Neural cell (in vitro differentiated cells): Measurements from ENCODE around the gene TCF12. TPM values are rescaled to one million over a fixed set of nuclear protein-coding genes. Genes with fewer than 3 reads are reported as not detected.

Source experiments
- H2AFZ ChIP-seq: fragments of 200-600, 300-800 bp; sonication (generic), shearing (Covaris generic); 2 replicates; pipeline ENCODE4 v1.6.0; 2014; ENCODE audit warnings: low read depth, mild to moderate bottlenecking, antibody characterized with exemption, low read length, moderate library complexity
- H3F3A ChIP-seq: fragments of 200-600 bp; shearing (Covaris generic); 2 replicates; pipeline ENCODE4 v1.6.1; 2016; ENCODE audit warnings: mild to moderate bottlenecking, moderate library complexity, mixed read lengths, antibody characterized with exemption, low read length; ENCODE audit not compliant: insufficient read depth, poor library complexity, severe bottlenecking
- H3K27ac ChIP-seq: fragments of 200-600, 300-800 bp; sonication (generic), shearing (Covaris generic); 2 replicates; pipeline ENCODE4 v1.5.1; 2014; ENCODE audit warnings: mild to moderate bottlenecking, low read length, moderate library complexity
- H3K27me3 ChIP-seq: fragments of 300-800, 200-600 bp; sonication (generic), shearing (Covaris generic); 2 replicates; pipeline ENCODE4 v1.6.0; 2014; ENCODE audit warnings: mild to moderate bottlenecking, low read depth, low read length, moderate library complexity; ENCODE audit not compliant: insufficient read depth
- H3K36me3 ChIP-seq: fragments of 300-800, 200-600 bp; sonication (generic), shearing (Covaris generic); 2 replicates; pipeline ENCODE4 v1.5.1; 2014; ENCODE audit warnings: mild to moderate bottlenecking, antibody characterized with exemption, low read length, moderate library complexity; ENCODE audit not compliant: insufficient read depth
- H3K4me2 ChIP-seq: fragments of 300-800, 200-600 bp; sonication (generic), shearing (Covaris generic); 2 replicates; pipeline ENCODE4 v1.6.0; 2014; ENCODE audit warnings: mild to moderate bottlenecking, low read length
- H3K4me3 ChIP-seq: fragments of 300-800, 200-600 bp; sonication (generic), shearing (Covaris generic); 2 replicates; pipeline ENCODE4 v1.5.1; 2014; ENCODE audit warnings: mild to moderate bottlenecking, low read length, moderate library complexity
- H3K79me2 ChIP-seq: fragments of 200-600 bp; shearing (Covaris generic); replicated peaks from 2 replicates; pipeline ENCODE4 v1.6.0; 2014; ENCODE audit warnings: mild to moderate bottlenecking, low read length, moderate library complexity; ENCODE audit not compliant: insufficient read depth
- H3K9ac ChIP-seq: fragments of 300-800, 200-600 bp; sonication (generic), shearing (Covaris generic); 2 replicates; pipeline ENCODE4 v1.6.1; 2016; ENCODE audit warnings: mild to moderate bottlenecking, low read length, mixed read lengths
- H3K9me2 ChIP-seq: fragments of 200-600 bp; shearing (Covaris generic); 2 replicates; pipeline ENCODE4 v1.6.1; 2016; ENCODE audit warnings: mild to moderate bottlenecking, low read length, mixed read lengths; ENCODE audit not compliant: insufficient read depth
- H3K9me3 ChIP-seq: fragments of 200-600, 300-800 bp; sonication (generic), shearing (Covaris generic); 2 replicates; pipeline ENCODE4 v1.6.1; 2016; ENCODE audit warnings: mild to moderate bottlenecking, mixed run types, low read length, moderate library complexity, mixed read lengths
- H4K20me1 ChIP-seq: fragments of 200-600 bp; shearing (Covaris generic); 2 replicates; pipeline ENCODE4 v1.6.1; 2016; ENCODE audit warnings: mild to moderate bottlenecking, mixed run types; ENCODE audit not compliant: insufficient read depth
- EP300 ChIP-seq: fragments of 450-650 bp; conservative IDR thresholded peaks from 2 replicates; pipeline ENCODE4 v1.6.1; 2014; ENCODE audit warnings: antibody characterized with exemption, mild to moderate bottlenecking, moderate library complexity; ENCODE audit not compliant: poor library complexity, severe bottlenecking
- EZH2 ChIP-seq: fragments of 200-600, 300-800 bp; shearing (Covaris generic), sonication (generic); IDR thresholded peaks from 2 replicates; pipeline ENCODE4 v1.6.1; 2014; ENCODE audit warnings: antibody characterized with exemption, low read length, borderline replicate concordance, mild to moderate bottlenecking; ENCODE audit not compliant: insufficient read depth, poor library complexity, severe bottlenecking
- MXI1 ChIP-seq: fragments of 450-650 bp; conservative IDR thresholded peaks from 2 replicates; pipeline ENCODE4 v1.6.1; 2014; ENCODE audit warnings: antibody characterized with exemption, mild to moderate bottlenecking; ENCODE audit not compliant: poor library complexity, severe bottlenecking
- POLR2AphosphoS5 ChIP-seq: IDR thresholded peaks from 2 replicates; pipeline ENCODE4 v1.6.1; 2012
- RAD21 ChIP-seq: fragments of 450-650 bp; conservative IDR thresholded peaks from 2 replicates; pipeline ENCODE4 v1.6.1; 2014; ENCODE audit warnings: antibody characterized with exemption, mild to moderate bottlenecking, moderate library complexity
- SMC3 ChIP-seq: fragments of 450-650 bp; conservative IDR thresholded peaks from 2 replicates; pipeline ENCODE4 v1.6.1; 2014; ENCODE audit warnings: antibody characterized with exemption, mild to moderate bottlenecking, moderate library complexity; ENCODE audit not compliant: poor library complexity
- TAF1 ChIP-seq: IDR thresholded peaks from 2 replicates; pipeline ENCODE4 v1.6.1; 2012; ENCODE audit warnings: low read depth
- polyA plus RNA-seq: library from polyadenylated mRNA; depleted of rRNA; stranded (reverse); fragments of >200 nt; gene quantifications from 2 replicates; pipeline ENCODE4 v1.2.3, GENCODE V29; 2014
- TF ChIP-seq, protein P1 (sequence below): fragments of 450-650 bp; IDR thresholded peaks from 2 replicates; pipeline ENCODE4 v1.5.1; 2014; ENCODE audit warnings: antibody characterized with exemption, mild to moderate bottlenecking, moderate library complexity; ENCODE audit not compliant: poor library complexity, severe bottlenecking
- TF ChIP-seq, protein P2 (sequence below): IDR thresholded peaks from 2 replicates; pipeline ENCODE4 v1.6.1; 2012; ENCODE audit warnings: borderline replicate concordance

TCF12 gene
- polyA plus RNA-seq, 1 donor from 2014 or later: 52.7 TPM

DNA sequence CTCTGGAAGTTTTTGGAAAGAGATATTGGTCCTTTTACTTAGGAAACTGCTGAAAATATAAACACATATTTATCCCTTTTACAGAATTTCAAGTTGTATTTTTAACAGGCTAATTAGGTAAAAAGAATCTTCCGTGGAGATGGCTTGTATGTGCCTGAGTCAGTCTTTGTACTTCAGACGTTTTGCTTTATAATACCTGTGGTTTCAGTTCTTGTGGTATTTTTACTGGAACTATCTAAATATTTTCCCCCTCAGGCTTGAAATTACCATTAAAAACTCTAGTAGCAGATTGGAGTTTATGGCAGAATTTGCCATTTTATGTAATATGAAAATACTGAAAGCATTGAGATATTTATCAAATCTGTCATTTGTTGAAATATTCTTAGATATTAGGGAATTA is 306.2 kb downstream of the TCF12 start:
- H3K36me3 ChIP-seq: no peaks in the 10 kb centered on the region
- no peaks in the 10 kb centered on the region for H3K9me2 ChIP-seq
- no peaks in the 10 kb centered on the region for H3K9me3 ChIP-seq
- no peak overlapping the region for H3K4me3 ChIP-seq
- no peak overlapping the region for H3K27ac ChIP-seq
- H3K27me3 ChIP-seq: no peaks in the 10 kb centered on the region
- peaks cover 34% of the 10 kb centered on the region for H3K79me2 ChIP-seq
- TF ChIP-seq MXI1: no peak
- no peak for TF ChIP-seq TAF1
- no peak for TF ChIP-seq EZH2
- TF ChIP-seq, protein P1, sequence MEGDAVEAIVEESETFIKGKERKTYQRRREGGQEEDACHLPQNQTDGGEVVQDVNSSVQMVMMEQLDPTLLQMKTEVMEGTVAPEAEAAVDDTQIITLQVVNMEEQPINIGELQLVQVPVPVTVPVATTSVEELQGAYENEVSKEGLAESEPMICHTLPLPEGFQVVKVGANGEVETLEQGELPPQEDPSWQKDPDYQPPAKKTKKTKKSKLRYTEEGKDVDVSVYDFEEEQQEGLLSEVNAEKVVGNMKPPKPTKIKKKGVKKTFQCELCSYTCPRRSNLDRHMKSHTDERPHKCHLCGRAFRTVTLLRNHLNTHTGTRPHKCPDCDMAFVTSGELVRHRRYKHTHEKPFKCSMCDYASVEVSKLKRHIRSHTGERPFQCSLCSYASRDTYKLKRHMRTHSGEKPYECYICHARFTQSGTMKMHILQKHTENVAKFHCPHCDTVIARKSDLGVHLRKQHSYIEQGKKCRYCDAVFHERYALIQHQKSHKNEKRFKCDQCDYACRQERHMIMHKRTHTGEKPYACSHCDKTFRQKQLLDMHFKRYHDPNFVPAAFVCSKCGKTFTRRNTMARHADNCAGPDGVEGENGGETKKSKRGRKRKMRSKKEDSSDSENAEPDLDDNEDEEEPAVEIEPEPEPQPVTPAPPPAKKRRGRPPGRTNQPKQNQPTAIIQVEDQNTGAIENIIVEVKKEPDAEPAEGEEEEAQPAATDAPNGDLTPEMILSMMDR: no peak
- no peak for TF ChIP-seq EP300
- TF ChIP-seq SMC3: no peak
- TF ChIP-seq RAD21: no peak
- TF ChIP-seq, protein P2, sequence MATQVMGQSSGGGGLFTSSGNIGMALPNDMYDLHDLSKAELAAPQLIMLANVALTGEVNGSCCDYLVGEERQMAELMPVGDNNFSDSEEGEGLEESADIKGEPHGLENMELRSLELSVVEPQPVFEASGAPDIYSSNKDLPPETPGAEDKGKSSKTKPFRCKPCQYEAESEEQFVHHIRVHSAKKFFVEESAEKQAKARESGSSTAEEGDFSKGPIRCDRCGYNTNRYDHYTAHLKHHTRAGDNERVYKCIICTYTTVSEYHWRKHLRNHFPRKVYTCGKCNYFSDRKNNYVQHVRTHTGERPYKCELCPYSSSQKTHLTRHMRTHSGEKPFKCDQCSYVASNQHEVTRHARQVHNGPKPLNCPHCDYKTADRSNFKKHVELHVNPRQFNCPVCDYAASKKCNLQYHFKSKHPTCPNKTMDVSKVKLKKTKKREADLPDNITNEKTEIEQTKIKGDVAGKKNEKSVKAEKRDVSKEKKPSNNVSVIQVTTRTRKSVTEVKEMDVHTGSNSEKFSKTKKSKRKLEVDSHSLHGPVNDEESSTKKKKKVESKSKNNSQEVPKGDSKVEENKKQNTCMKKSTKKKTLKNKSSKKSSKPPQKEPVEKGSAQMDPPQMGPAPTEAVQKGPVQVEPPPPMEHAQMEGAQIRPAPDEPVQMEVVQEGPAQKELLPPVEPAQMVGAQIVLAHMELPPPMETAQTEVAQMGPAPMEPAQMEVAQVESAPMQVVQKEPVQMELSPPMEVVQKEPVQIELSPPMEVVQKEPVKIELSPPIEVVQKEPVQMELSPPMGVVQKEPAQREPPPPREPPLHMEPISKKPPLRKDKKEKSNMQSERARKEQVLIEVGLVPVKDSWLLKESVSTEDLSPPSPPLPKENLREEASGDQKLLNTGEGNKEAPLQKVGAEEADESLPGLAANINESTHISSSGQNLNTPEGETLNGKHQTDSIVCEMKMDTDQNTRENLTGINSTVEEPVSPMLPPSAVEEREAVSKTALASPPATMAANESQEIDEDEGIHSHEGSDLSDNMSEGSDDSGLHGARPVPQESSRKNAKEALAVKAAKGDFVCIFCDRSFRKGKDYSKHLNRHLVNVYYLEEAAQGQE: no peak
- no peak for TF ChIP-seq POLR2AphosphoS5
- H3F3A ChIP-seq: no peaks in the 10 kb centered on the region
- no peak overlapping the region for H2AFZ ChIP-seq
- no peaks in the 10 kb centered on the region for H4K20me1 ChIP-seq
- H3K9ac ChIP-seq: no peak overlapping the region
- H3K4me2 ChIP-seq: no peak overlapping the region

GRCh38 chr15:57227166-57227565 is 308.7 kb downstream of the TCF12 start:
- no peak overlapping the region for H3K9ac ChIP-seq
- no peaks in the 10 kb centered on the region for H4K20me1 ChIP-seq
- H3K27me3 ChIP-seq: no peaks in the 10 kb centered on the region
- no peak overlapping the region for H3K27ac ChIP-seq
- H3K4me2 ChIP-seq: no peak overlapping the region
- no peak overlapping the region for H3K4me3 ChIP-seq
- no peaks in the 10 kb centered on the region for H3K36me3 ChIP-seq
- no peaks in the 10 kb centered on the region for H3K9me2 ChIP-seq
- peaks cover 15% of the 10 kb centered on the region for H3K79me2 ChIP-seq
- no peak for TF ChIP-seq RAD21
- TF ChIP-seq POLR2AphosphoS5: no peak
- TF ChIP-seq SMC3: no peak
- TF ChIP-seq TAF1: no peak
- no peak for TF ChIP-seq EZH2
- no peak for TF ChIP-seq MXI1
- TF ChIP-seq, protein P1: no peak
- TF ChIP-seq, protein P2: no peak
- no peak for TF ChIP-seq EP300
- H2AFZ ChIP-seq: no peak overlapping the region
- H3K9me3 ChIP-seq: no peaks in the 10 kb centered on the region
- no peaks in the 10 kb centered on the region for H3F3A ChIP-seq
